Neural cell (in vitro differentiated cells): ENCODE results near the gene AKAP9. TPM values are rescaled to one million over a fixed set of nuclear protein-coding genes. Genes with fewer than 3 reads are reported as not detected.

Experiments used
- H2AFZ ChIP-seq: fragments of 200-600, 300-800 bp; sonication (generic), shearing (Covaris generic); 2 replicates; pipeline ENCODE4 v1.6.0; 2014; ENCODE audit warnings: low read depth, mild to moderate bottlenecking, antibody characterized with exemption, low read length, moderate library complexity
- H3F3A ChIP-seq: fragments of 200-600 bp; shearing (Covaris generic); 2 replicates; pipeline ENCODE4 v1.6.1; 2016; ENCODE audit warnings: mild to moderate bottlenecking, moderate library complexity, mixed read lengths, antibody characterized with exemption, low read length; ENCODE audit not compliant: insufficient read depth, poor library complexity, severe bottlenecking
- H3K27ac ChIP-seq: fragments of 200-600, 300-800 bp; sonication (generic), shearing (Covaris generic); 2 replicates; pipeline ENCODE4 v1.5.1; 2014; ENCODE audit warnings: mild to moderate bottlenecking, low read length, moderate library complexity
- H3K27me3 ChIP-seq: fragments of 300-800, 200-600 bp; sonication (generic), shearing (Covaris generic); 2 replicates; pipeline ENCODE4 v1.6.0; 2014; ENCODE audit warnings: mild to moderate bottlenecking, low read depth, low read length, moderate library complexity; ENCODE audit not compliant: insufficient read depth
- H3K36me3 ChIP-seq: fragments of 300-800, 200-600 bp; sonication (generic), shearing (Covaris generic); 2 replicates; pipeline ENCODE4 v1.5.1; 2014; ENCODE audit warnings: mild to moderate bottlenecking, antibody characterized with exemption, low read length, moderate library complexity; ENCODE audit not compliant: insufficient read depth
- H3K4me2 ChIP-seq: fragments of 300-800, 200-600 bp; sonication (generic), shearing (Covaris generic); 2 replicates; pipeline ENCODE4 v1.6.0; 2014; ENCODE audit warnings: mild to moderate bottlenecking, low read length
- H3K4me3 ChIP-seq: fragments of 300-800, 200-600 bp; sonication (generic), shearing (Covaris generic); 2 replicates; pipeline ENCODE4 v1.5.1; 2014; ENCODE audit warnings: mild to moderate bottlenecking, low read length, moderate library complexity
- H3K79me2 ChIP-seq: fragments of 200-600 bp; shearing (Covaris generic); replicated peaks from 2 replicates; pipeline ENCODE4 v1.6.0; 2014; ENCODE audit warnings: mild to moderate bottlenecking, low read length, moderate library complexity; ENCODE audit not compliant: insufficient read depth
- H3K9ac ChIP-seq: fragments of 300-800, 200-600 bp; sonication (generic), shearing (Covaris generic); 2 replicates; pipeline ENCODE4 v1.6.1; 2016; ENCODE audit warnings: mild to moderate bottlenecking, low read length, mixed read lengths
- H3K9me2 ChIP-seq: fragments of 200-600 bp; shearing (Covaris generic); 2 replicates; pipeline ENCODE4 v1.6.1; 2016; ENCODE audit warnings: mild to moderate bottlenecking, low read length, mixed read lengths; ENCODE audit not compliant: insufficient read depth
- H3K9me3 ChIP-seq: fragments of 200-600, 300-800 bp; sonication (generic), shearing (Covaris generic); 2 replicates; pipeline ENCODE4 v1.6.1; 2016; ENCODE audit warnings: mild to moderate bottlenecking, mixed run types, low read length, moderate library complexity, mixed read lengths
- H4K20me1 ChIP-seq: fragments of 200-600 bp; shearing (Covaris generic); 2 replicates; pipeline ENCODE4 v1.6.1; 2016; ENCODE audit warnings: mild to moderate bottlenecking, mixed run types; ENCODE audit not compliant: insufficient read depth
- CTCF ChIP-seq: fragments of 450-650 bp; IDR thresholded peaks from 2 replicates; pipeline ENCODE4 v1.5.1; 2014; ENCODE audit warnings: antibody characterized with exemption, mild to moderate bottlenecking, moderate library complexity; ENCODE audit not compliant: poor library complexity, severe bottlenecking
- EP300 ChIP-seq: fragments of 450-650 bp; conservative IDR thresholded peaks from 2 replicates; pipeline ENCODE4 v1.6.1; 2014; ENCODE audit warnings: antibody characterized with exemption, mild to moderate bottlenecking, moderate library complexity; ENCODE audit not compliant: poor library complexity, severe bottlenecking
- EZH2 ChIP-seq: fragments of 200-600, 300-800 bp; shearing (Covaris generic), sonication (generic); IDR thresholded peaks from 2 replicates; pipeline ENCODE4 v1.6.1; 2014; ENCODE audit warnings: antibody characterized with exemption, low read length, borderline replicate concordance, mild to moderate bottlenecking; ENCODE audit not compliant: insufficient read depth, poor library complexity, severe bottlenecking
- MXI1 ChIP-seq: fragments of 450-650 bp; conservative IDR thresholded peaks from 2 replicates; pipeline ENCODE4 v1.6.1; 2014; ENCODE audit warnings: antibody characterized with exemption, mild to moderate bottlenecking; ENCODE audit not compliant: poor library complexity, severe bottlenecking
- POLR2AphosphoS5 ChIP-seq: IDR thresholded peaks from 2 replicates; pipeline ENCODE4 v1.6.1; 2012
- RAD21 ChIP-seq: fragments of 450-650 bp; conservative IDR thresholded peaks from 2 replicates; pipeline ENCODE4 v1.6.1; 2014; ENCODE audit warnings: antibody characterized with exemption, mild to moderate bottlenecking, moderate library complexity
- SMC3 ChIP-seq: fragments of 450-650 bp; conservative IDR thresholded peaks from 2 replicates; pipeline ENCODE4 v1.6.1; 2014; ENCODE audit warnings: antibody characterized with exemption, mild to moderate bottlenecking, moderate library complexity; ENCODE audit not compliant: poor library complexity
- TAF1 ChIP-seq: IDR thresholded peaks from 2 replicates; pipeline ENCODE4 v1.6.1; 2012; ENCODE audit warnings: low read depth
- polyA plus RNA-seq: library from polyadenylated mRNA; depleted of rRNA; stranded (reverse); fragments of >200 nt; gene quantifications from 2 replicates; pipeline ENCODE4 v1.2.3, GENCODE V29; 2014
- TF ChIP-seq, protein P1 (sequence below): IDR thresholded peaks from 2 replicates; pipeline ENCODE4 v1.6.1; 2012; ENCODE audit warnings: borderline replicate concordance

The AKAP9 gene
- polyA plus RNA-seq, 1 donor from 2014 or later = 120 TPM

GRCh38 chr7:92110857-92111256 lies 170.2 kb downstream of the AKAP9 start:
- Histone ChIP-seq H3K4me2 (no peak overlapping the region), H2AFZ (no peak overlapping the region), H3K9ac (no peak overlapping the region), H3F3A (no peaks in the 10 kb centered on the region), H3K36me3 (peaks cover 24% of the 10 kb centered on the region), H3K9me2 (no peaks in the 10 kb centered on the region), H3K27me3 (no peaks in the 10 kb centered on the region), H4K20me1 (no peaks in the 10 kb centered on the region), H3K27ac (no peak overlapping the region), H3K4me3 (no peak overlapping the region), H3K79me2 (peaks cover 12% of the 10 kb centered on the region), H3K9me3 (no peaks in the 10 kb centered on the region)
- TF ChIP-seq EZH2 = no peak
- TF ChIP-seq EP300 = no peak
- TF ChIP-seq SMC3 = no peak
- no peak for TF ChIP-seq MXI1

GRCh38 chr7:92115821-92116220 lies 175.2 kb downstream of the AKAP9 start:
- Histone ChIP-seq H3K36me3 (peaks cover 11% of the 10 kb centered on the region), H3K4me2 (no peak overlapping the region), H3K27me3 (no peaks in the 10 kb centered on the region), H3K9me2 (no peaks in the 10 kb centered on the region), H3F3A (no peaks in the 10 kb centered on the region), H3K27ac (no peak overlapping the region), H4K20me1 (no peaks in the 10 kb centered on the region), H3K9ac (no peak overlapping the region), H3K4me3 (no peak overlapping the region), H3K9me3 (no peaks in the 10 kb centered on the region), H2AFZ (no peak overlapping the region), H3K79me2 (peaks cover 36% of the 10 kb centered on the region)
- TF ChIP-seq CTCF (no peak), TAF1 (no peak), SMC3 (no peak), EZH2 (no peak), EP300 (no peak), RAD21 (no peak), MXI1 (no peak), POLR2AphosphoS5 (no peak)
- TF ChIP-seq, protein P1, sequence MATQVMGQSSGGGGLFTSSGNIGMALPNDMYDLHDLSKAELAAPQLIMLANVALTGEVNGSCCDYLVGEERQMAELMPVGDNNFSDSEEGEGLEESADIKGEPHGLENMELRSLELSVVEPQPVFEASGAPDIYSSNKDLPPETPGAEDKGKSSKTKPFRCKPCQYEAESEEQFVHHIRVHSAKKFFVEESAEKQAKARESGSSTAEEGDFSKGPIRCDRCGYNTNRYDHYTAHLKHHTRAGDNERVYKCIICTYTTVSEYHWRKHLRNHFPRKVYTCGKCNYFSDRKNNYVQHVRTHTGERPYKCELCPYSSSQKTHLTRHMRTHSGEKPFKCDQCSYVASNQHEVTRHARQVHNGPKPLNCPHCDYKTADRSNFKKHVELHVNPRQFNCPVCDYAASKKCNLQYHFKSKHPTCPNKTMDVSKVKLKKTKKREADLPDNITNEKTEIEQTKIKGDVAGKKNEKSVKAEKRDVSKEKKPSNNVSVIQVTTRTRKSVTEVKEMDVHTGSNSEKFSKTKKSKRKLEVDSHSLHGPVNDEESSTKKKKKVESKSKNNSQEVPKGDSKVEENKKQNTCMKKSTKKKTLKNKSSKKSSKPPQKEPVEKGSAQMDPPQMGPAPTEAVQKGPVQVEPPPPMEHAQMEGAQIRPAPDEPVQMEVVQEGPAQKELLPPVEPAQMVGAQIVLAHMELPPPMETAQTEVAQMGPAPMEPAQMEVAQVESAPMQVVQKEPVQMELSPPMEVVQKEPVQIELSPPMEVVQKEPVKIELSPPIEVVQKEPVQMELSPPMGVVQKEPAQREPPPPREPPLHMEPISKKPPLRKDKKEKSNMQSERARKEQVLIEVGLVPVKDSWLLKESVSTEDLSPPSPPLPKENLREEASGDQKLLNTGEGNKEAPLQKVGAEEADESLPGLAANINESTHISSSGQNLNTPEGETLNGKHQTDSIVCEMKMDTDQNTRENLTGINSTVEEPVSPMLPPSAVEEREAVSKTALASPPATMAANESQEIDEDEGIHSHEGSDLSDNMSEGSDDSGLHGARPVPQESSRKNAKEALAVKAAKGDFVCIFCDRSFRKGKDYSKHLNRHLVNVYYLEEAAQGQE = no peak
